HepG2 (cell line): Measurements from ENCODE around the gene PDP2. TPM values are rescaled to one million over a fixed set of nuclear protein-coding genes. Genes with fewer than 3 reads are reported as not detected.

ENCODE experiments used
- ERF ChIP-seq: IDR thresholded peaks from 2 replicates; pipeline ENCODE4 v1.6.1; 2018; ENCODE audit warnings: missing biosample characterization, missing genetic modification reagents
- GABPA ChIP-seq, 2 experiments: IDR thresholded peaks; 2 replicates each; pipeline ENCODE4 v1.6.1; 2011 to 2016; ENCODE audit warnings: low read depth in 2 of 2, low read length in 1 of 2, missing biosample characterization in 1 of 2, missing genetic modification characterization in 1 of 2
- GATAD2A ChIP-seq: IDR thresholded peaks from 2 replicates; pipeline ENCODE4 v1.6.1; 2016
- GZF1 ChIP-seq: sonication (generic); formaldehyde crosslinking; IDR thresholded peaks from 2 replicates; pipeline ENCODE4 v1.5.1; 2020; ENCODE audit warnings: mild to moderate bottlenecking, missing genetic modification reagents
- SP5 ChIP-seq: IDR thresholded peaks from 2 replicates; pipeline ENCODE4 v1.6.1; 2016; ENCODE audit warnings: low read depth, borderline replicate concordance
- ZKSCAN8 ChIP-seq: IDR thresholded peaks from 2 replicates; pipeline ENCODE4 v1.6.1; 2016; ENCODE audit warnings: borderline replicate concordance, missing genetic modification reagents, missing compliant biosample characterization
- ZNF232 ChIP-seq: sonication (generic); formaldehyde crosslinking; IDR thresholded peaks from 2 replicates; pipeline ENCODE4 v1.4.0; 2020; ENCODE audit warnings: missing genetic modification reagents, borderline replicate concordance
- ZNF296 ChIP-seq: sonication (generic); formaldehyde crosslinking; conservative IDR thresholded peaks from 2 replicates; pipeline ENCODE4 v1.5.0; 2020; ENCODE audit warnings: mild to moderate bottlenecking, missing genetic modification reagents
- ZNF30 ChIP-seq: sonication (generic); formaldehyde crosslinking; IDR thresholded peaks from 2 replicates; pipeline ENCODE4 v1.5.0; 2020; ENCODE audit warnings: mild to moderate bottlenecking, missing genetic modification reagents
- ZNF331 ChIP-seq: sonication (generic); formaldehyde crosslinking; IDR thresholded peaks from 2 replicates; pipeline ENCODE4 v1.4.0; 2020; ENCODE audit warnings: missing genetic modification reagents
- ZNF501 ChIP-seq: sonication (generic); formaldehyde crosslinking; IDR thresholded peaks from 2 replicates; pipeline ENCODE4 v1.5.1; 2020; ENCODE audit warnings: mild to moderate bottlenecking, moderate library complexity, missing genetic modification reagents
- ZNF816 ChIP-seq: sonication (generic); formaldehyde crosslinking; IDR thresholded peaks from 2 replicates; pipeline ENCODE4 v1.8.0; 2022; ENCODE audit warnings: missing genetic modification reagents, mild to moderate bottlenecking, borderline replicate concordance
- polyA plus RNA-seq, 8 experiments: library from polyadenylated mRNA; depleted of rRNA in 3 of 8; stranded (reverse) in 7 of 8; unstranded in 1 of 8; fragments of >200 nt; fragmentation: Illumina TruSeq in 4 of 8; extraction: Trizol in 4 of 8; gene quantifications; 2 replicates each; pipeline versions ENCODE4 v1.2.1 to v1.2.3, GENCODE V29; 2011 to 2016; ENCODE audit warnings: low read depth in 4 of 8, missing spikeins in 1 of 8, mixed read lengths in 1 of 8; ENCODE audit not compliant: insufficient read depth in 1 of 8
- total RNA-seq, 5 experiments: library from RNA; depleted of rRNA; stranded (reverse); fragments of >200 nt; fragmentation: Illumina TruSeq; extraction: Trizol; gene quantifications; 2 replicates each; pipeline ENCODE4 v1.2.3, GENCODE V29; 2016; ENCODE audit warnings: low read depth in 1 of 5
- TF ChIP-seq, protein P1 (sequence below), 2 experiments: sonication (generic) in 1 of 2; formaldehyde crosslinking in 1 of 2; IDR thresholded peaks; 2 replicates each; pipeline versions ENCODE4 v1.6.1 to v1.9.0; 2014 to 2022; ENCODE audit warnings: antibody characterized with exemption in 1 of 2, borderline replicate concordance in 1 of 2, inconsistent platforms in 1 of 2, low read depth in 1 of 2, missing genetic modification reagents in 1 of 2
- TF ChIP-seq, protein P2 (sequence below): sonication (generic); formaldehyde crosslinking; IDR thresholded peaks from 2 replicates; pipeline ENCODE4 v1.4.0; 2020; ENCODE audit warnings: missing genetic modification reagents
- TF ChIP-seq, protein P3 (sequence below): sonication (generic); formaldehyde crosslinking; IDR thresholded peaks from 2 replicates; pipeline ENCODE4 v1.5.1; 2020; ENCODE audit warnings: missing genetic modification reagents, mild to moderate bottlenecking, borderline replicate concordance
- TF ChIP-seq, protein P4 (sequence below): sonication (generic); formaldehyde crosslinking; IDR thresholded peaks from 2 replicates; pipeline ENCODE4 v1.8.0; 2023; ENCODE audit warnings: mild to moderate bottlenecking, missing genetic modification reagents

PDP2 gene
- total and polyA plus RNA-seq, 2 of the 13 experiments (the other 11 are each of a cell fraction or from before 2014, with no cell fraction given), result 12.8 to 15.8 TPM

GRCh38 chr16:66934138-66934838 is 54.0 kb downstream of the PDP2 start, which contains the start of gene CIAO2B (continued):
- TF ChIP-seq, protein P1, sequence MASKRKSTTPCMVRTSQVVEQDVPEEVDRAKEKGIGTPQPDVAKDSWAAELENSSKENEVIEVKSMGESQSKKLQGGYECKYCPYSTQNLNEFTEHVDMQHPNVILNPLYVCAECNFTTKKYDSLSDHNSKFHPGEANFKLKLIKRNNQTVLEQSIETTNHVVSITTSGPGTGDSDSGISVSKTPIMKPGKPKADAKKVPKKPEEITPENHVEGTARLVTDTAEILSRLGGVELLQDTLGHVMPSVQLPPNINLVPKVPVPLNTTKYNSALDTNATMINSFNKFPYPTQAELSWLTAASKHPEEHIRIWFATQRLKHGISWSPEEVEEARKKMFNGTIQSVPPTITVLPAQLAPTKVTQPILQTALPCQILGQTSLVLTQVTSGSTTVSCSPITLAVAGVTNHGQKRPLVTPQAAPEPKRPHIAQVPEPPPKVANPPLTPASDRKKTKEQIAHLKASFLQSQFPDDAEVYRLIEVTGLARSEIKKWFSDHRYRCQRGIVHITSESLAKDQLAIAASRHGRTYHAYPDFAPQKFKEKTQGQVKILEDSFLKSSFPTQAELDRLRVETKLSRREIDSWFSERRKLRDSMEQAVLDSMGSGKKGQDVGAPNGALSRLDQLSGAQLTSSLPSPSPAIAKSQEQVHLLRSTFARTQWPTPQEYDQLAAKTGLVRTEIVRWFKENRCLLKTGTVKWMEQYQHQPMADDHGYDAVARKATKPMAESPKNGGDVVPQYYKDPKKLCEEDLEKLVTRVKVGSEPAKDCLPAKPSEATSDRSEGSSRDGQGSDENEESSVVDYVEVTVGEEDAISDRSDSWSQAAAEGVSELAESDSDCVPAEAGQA (IDR thresholded peaks at IDR 0.05; ENCODE audit: low read depth), result no peak
- TF ChIP-seq, protein P1 (CRISPR knock-in tag; IDR thresholded peaks at IDR 0.05; ENCODE audit: borderline replicate concordance), result peak; percentile 91; the same call in 1 of the 2 replicates
- TF ChIP-seq ZNF501 (CRISPR knock-in tag) (peak; percentile 93), ZNF331 (CRISPR knock-in tag) (peak; percentile 92), ZKSCAN8 (CRISPR knock-in tag) (peak; percentile 85; the same call in 1 of the 2 replicates), ZNF232 (CRISPR knock-in tag) (peak; percentile 80), ZNF296 (CRISPR knock-in tag) (no peak; the same call in none of the 2 replicates), GATAD2A (CRISPR knock-in tag) (peak; percentile 84), ERF (CRISPR knock-in tag) (peak; percentile 94), GZF1 (peak; percentile 87; the same call in 1 of the 2 replicates), GABPA (IDR thresholded peaks at IDR 0.05; ENCODE audit: low read depth, low read length) (peak; percentile 94), GABPA (CRISPR knock-in tag; IDR thresholded peaks at IDR 0.05; ENCODE audit: low read depth) (peak; percentile 98), ZNF816 (CRISPR knock-in tag) (no peak; the same call in 1 of the 2 replicates), SP5 (CRISPR knock-in tag) (peak; percentile 81), ZNF30 (peak; percentile 69; the same call in 1 of the 2 replicates)
- TF ChIP-seq, protein P2, sequence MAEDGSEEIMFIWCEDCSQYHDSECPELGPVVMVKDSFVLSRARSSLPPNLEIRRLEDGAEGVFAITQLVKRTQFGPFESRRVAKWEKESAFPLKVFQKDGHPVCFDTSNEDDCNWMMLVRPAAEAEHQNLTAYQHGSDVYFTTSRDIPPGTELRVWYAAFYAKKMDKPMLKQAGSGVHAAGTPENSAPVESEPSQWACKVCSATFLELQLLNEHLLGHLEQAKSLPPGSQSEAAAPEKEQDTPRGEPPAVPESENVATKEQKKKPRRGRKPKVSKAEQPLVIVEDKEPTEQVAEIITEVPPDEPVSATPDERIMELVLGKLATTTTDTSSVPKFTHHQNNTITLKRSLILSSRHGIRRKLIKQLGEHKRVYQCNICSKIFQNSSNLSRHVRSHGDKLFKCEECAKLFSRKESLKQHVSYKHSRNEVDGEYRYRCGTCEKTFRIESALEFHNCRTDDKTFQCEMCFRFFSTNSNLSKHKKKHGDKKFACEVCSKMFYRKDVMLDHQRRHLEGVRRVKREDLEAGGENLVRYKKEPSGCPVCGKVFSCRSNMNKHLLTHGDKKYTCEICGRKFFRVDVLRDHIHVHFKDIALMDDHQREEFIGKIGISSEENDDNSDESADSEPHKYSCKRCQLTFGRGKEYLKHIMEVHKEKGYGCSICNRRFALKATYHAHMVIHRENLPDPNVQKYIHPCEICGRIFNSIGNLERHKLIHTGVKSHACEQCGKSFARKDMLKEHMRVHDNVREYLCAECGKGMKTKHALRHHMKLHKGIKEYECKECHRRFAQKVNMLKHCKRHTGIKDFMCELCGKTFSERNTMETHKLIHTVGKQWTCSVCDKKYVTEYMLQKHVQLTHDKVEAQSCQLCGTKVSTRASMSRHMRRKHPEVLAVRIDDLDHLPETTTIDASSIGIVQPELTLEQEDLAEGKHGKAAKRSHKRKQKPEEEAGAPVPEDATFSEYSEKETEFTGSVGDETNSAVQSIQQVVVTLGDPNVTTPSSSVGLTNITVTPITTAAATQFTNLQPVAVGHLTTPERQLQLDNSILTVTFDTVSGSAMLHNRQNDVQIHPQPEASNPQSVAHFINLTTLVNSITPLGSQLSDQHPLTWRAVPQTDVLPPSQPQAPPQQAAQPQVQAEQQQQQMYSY (CRISPR knock-in tag), result peak; percentile 75
- TF ChIP-seq, protein P3, sequence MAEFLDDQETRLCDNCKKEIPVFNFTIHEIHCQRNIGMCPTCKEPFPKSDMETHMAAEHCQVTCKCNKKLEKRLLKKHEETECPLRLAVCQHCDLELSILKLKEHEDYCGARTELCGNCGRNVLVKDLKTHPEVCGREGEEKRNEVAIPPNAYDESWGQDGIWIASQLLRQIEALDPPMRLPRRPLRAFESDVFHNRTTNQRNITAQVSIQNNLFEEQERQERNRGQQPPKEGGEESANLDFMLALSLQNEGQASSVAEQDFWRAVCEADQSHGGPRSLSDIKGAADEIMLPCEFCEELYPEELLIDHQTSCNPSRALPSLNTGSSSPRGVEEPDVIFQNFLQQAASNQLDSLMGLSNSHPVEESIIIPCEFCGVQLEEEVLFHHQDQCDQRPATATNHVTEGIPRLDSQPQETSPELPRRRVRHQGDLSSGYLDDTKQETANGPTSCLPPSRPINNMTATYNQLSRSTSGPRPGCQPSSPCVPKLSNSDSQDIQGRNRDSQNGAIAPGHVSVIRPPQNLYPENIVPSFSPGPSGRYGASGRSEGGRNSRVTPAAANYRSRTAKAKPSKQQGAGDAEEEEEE (CRISPR knock-in tag), result no peak; the same call in 1 of the 2 replicates
- TF ChIP-seq, protein P4, sequence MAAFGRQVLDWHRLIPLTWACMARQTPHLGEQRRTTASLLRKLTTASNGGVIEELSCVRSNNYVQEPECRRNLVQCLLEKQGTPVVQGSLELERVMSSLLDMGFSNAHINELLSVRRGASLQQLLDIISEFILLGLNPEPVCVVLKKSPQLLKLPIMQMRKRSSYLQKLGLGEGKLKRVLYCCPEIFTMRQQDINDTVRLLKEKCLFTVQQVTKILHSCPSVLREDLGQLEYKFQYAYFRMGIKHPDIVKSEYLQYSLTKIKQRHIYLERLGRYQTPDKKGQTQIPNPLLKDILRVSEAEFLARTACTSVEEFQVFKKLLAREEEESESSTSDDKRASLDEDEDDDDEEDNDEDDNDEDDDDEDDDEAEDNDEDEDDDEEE (CRISPR knock-in tag), result peak; percentile 98
